IMR-90 (cell line): ENCODE results near the gene PLEKHG5. TPM values are rescaled to one million over a fixed set of nuclear protein-coding genes. Genes with fewer than 3 reads are reported as not detected.

Experiments
- ATAC-seq: fragments of 200-7000 bp; cut with Tn5 transposase; 2 replicates; pipeline ENCODE4 v1.9.1; 2020; ENCODE audit warnings: low read depth, mild to moderate bottlenecking, moderate library complexity
- BruUV-seq: library from RNA; stranded (reverse); fragments of 400-500 nt; replicated peaks from 2 replicates; lab custom pipeline; 2021; lab: Mats Ljungman, UMichigan
- CTCF ChIA-PET: fragments of 300-600 bp; formaldehyde crosslinking; extraction: SDS; loops from one replicate; lab custom pipeline; 2021; ENCODE audit warnings: antibody characterized with exemption; lab: Yijun Ruan, JAX
- POLR2A ChIA-PET: fragments of 300-600 bp; sonication (Branson Sonifier 250); formaldehyde crosslinking; loops from one replicate; lab custom pipeline; 2022; ENCODE audit warnings: antibody characterized with exemption; ENCODE audit not compliant: unreplicated experiment; lab: Charles Lee
- DNase-seq: peaks from one replicate; pipeline ENCODE4 v3.0.0; 2013
- H2AFZ ChIP-seq: replicated peaks from 2 replicates; pipeline ENCODE3; 2013; ENCODE audit warnings: low read length, mild to moderate bottlenecking; ENCODE audit not compliant: poor library complexity
- H2AK5ac ChIP-seq: 2 replicates; pipeline ENCODE4 v1.6.1; 2013; ENCODE audit warnings: low read depth, low read length, inconsistent platforms
- H2AK9ac ChIP-seq: replicated peaks from 2 replicates; pipeline ENCODE3; 2013; ENCODE audit warnings: mild to moderate bottlenecking, low read depth, low read length, moderate library complexity; ENCODE audit not compliant: poor library complexity
- H2BK120ac ChIP-seq: 2 replicates; pipeline ENCODE4 v1.6.1; 2013; ENCODE audit warnings: low read depth, low read length, inconsistent platforms
- H2BK15ac ChIP-seq: 3 replicates; pipeline ENCODE4 v1.6.1; 2013; ENCODE audit warnings: low read depth, low read length, inconsistent platforms
- H2BK20ac ChIP-seq: 2 replicates; pipeline ENCODE4 v1.6.1; 2013; ENCODE audit warnings: low read depth, mild to moderate bottlenecking, inconsistent platforms, low read length, moderate library complexity
- H2BK5ac ChIP-seq: 2 replicates; pipeline ENCODE4 v1.6.1; 2013; ENCODE audit warnings: mild to moderate bottlenecking, low read depth, low read length, inconsistent platforms; ENCODE audit not compliant: poor library complexity, severe bottlenecking
- H3K14ac ChIP-seq: replicated peaks from 2 replicates; pipeline ENCODE4 v1.6.1; 2013; ENCODE audit warnings: low read depth, low read length, inconsistent platforms
- H3K18ac ChIP-seq: 2 replicates; pipeline ENCODE4 v1.6.1; 2013; ENCODE audit warnings: low read depth, low read length, control low read depth
- H3K23ac ChIP-seq: 2 replicates; pipeline ENCODE4 v1.6.1; 2013; ENCODE audit warnings: low read depth, low read length, inconsistent platforms
- H3K27ac ChIP-seq: 2 replicates; pipeline ENCODE4 v1.5.1; 2013; ENCODE audit warnings: mild to moderate bottlenecking, control low read depth, low read length; ENCODE audit not compliant: insufficient read depth
- H3K27me3 ChIP-seq: 2 replicates; pipeline ENCODE4 v1.6.1; 2013; ENCODE audit warnings: low read length; ENCODE audit not compliant: control insufficient read depth, insufficient read depth
- H3K36me3 ChIP-seq: 2 replicates; pipeline ENCODE4 v1.6.1; 2013; ENCODE audit warnings: low read length, mixed read lengths; ENCODE audit not compliant: control insufficient read depth, insufficient read depth
- H3K4ac ChIP-seq: 2 replicates; pipeline ENCODE4 v1.6.1; 2013; ENCODE audit warnings: low read depth, low read length, inconsistent platforms
- H3K4me1 ChIP-seq: 2 replicates; pipeline ENCODE4 v1.6.1; 2013; ENCODE audit warnings: low read length, mixed read lengths; ENCODE audit not compliant: control insufficient read depth, insufficient read depth
- H3K4me2 ChIP-seq: 2 replicates; pipeline ENCODE4 v1.6.1; 2013; ENCODE audit warnings: low read depth, mild to moderate bottlenecking, control low read depth, low read length, moderate library complexity
- H3K4me3 ChIP-seq: 2 replicates; pipeline ENCODE4 v1.5.1; 2013; ENCODE audit warnings: low read depth, mild to moderate bottlenecking, control low read depth, low read length, moderate library complexity; ENCODE audit not compliant: insufficient read depth
- H3K56ac ChIP-seq: 2 replicates; pipeline ENCODE4 v1.6.1; 2013; ENCODE audit warnings: low read length, inconsistent platforms; ENCODE audit not compliant: insufficient read depth; ENCODE audit errors: extremely low read depth
- H3K79me1 ChIP-seq, 2 experiments: 2 replicates each; pipeline ENCODE4 v1.6.1; 2013; ENCODE audit warnings: low read length in 2 of 2, inconsistent platforms in 1 of 2, low read depth in 1 of 2
- H3K9ac ChIP-seq: 2 replicates; pipeline ENCODE4 v1.6.1; 2013; ENCODE audit warnings: low read depth, low read length, control low read depth
- H3K9me1 ChIP-seq: 2 replicates; pipeline ENCODE4 v1.6.1; 2013; ENCODE audit warnings: low read length, inconsistent platforms; ENCODE audit not compliant: insufficient read depth
- H3K9me3 ChIP-seq: 2 replicates; pipeline ENCODE4 v1.6.1; 2013; ENCODE audit warnings: low read length; ENCODE audit not compliant: control insufficient read depth, insufficient read depth
- H4K20me1 ChIP-seq: 2 replicates; pipeline ENCODE4 v1.6.1; 2013; ENCODE audit warnings: low read length, inconsistent platforms; ENCODE audit not compliant: insufficient read depth
- H4K5ac ChIP-seq: 2 replicates; pipeline ENCODE4 v1.6.1; 2013; ENCODE audit warnings: mild to moderate bottlenecking, low read depth, low read length, control low read depth
- H4K8ac ChIP-seq, 2 experiments: 2 replicates each; pipeline ENCODE4 v1.6.1; 2013; ENCODE audit warnings: low read depth in 2 of 2, low read length in 2 of 2, control low read depth in 1 of 2, inconsistent platforms in 1 of 2
- H4K91ac ChIP-seq: 2 replicates; pipeline ENCODE4 v1.6.1; 2013; ENCODE audit warnings: low read depth, low read length, inconsistent platforms; ENCODE audit not compliant: insufficient read depth
- MAZ ChIP-seq: IDR thresholded peaks from 2 replicates; pipeline ENCODE4 v1.6.1; 2012; ENCODE audit warnings: low read depth, mild to moderate bottlenecking, low read length, improper control_type of control experiment, moderate library complexity, borderline replicate concordance
- WGBS, 2 experiments: methylation state at CpG; one replicate each; pipeline versions ENCODE4 v1.1.5 to v1.1.7; 2013; ENCODE audit warnings: missing lambda C conversion rate in 2 of 2; ENCODE audit not compliant: insufficient read length in 1 of 2; ENCODE audit errors: extremely low coverage in 2 of 2; 5-methylcytosine and 5-hydroxymethylcytosine counted together
- dilution Hi-C: fragments of 300-500 bp; cut with HindIII; formaldehyde crosslinking; loops from one replicate; pipeline ENCODE4 v1.14.3; 2018; ENCODE audit warnings: low sequenced_read_pairs; ENCODE audit not compliant: unreplicated experiment
- in situ Hi-C: fragments of 300-500 bp; cut with MboI; formaldehyde crosslinking; loops from 3 replicates; pipeline ENCODE4 v1.14.3; 2019; ENCODE audit warnings: low sequenced_read_pairs, inconsistent platforms, mixed read lengths
- intact Hi-C: fragments of 100-400 bp; cut with micrococcal nuclease; formaldehyde crosslinking; loops from 2 replicates; pipeline ENCODE4 v1.10.0; 2022
- polyA plus RNA-seq, 3 experiments: library from polyadenylated mRNA; depleted of rRNA; stranded (reverse); fragments of >200 nt; gene quantifications; 2 replicates each; pipeline ENCODE4 v1.2.3, GENCODE V29; 2012; ENCODE audit warnings: low replicate concordance in 1 of 3
- total RNA-seq: library from RNA; depleted of rRNA; stranded (reverse); fragments of >200 nt; gene quantifications from 2 replicates; pipeline ENCODE4 v1.2.3, GENCODE V29; 2012

Gene PLEKHG5
- total and polyA plus RNA-seq, 2 of the 4 experiments (the other 2 are of a cell fraction): 4.8 to 11.6 TPM

DNA sequence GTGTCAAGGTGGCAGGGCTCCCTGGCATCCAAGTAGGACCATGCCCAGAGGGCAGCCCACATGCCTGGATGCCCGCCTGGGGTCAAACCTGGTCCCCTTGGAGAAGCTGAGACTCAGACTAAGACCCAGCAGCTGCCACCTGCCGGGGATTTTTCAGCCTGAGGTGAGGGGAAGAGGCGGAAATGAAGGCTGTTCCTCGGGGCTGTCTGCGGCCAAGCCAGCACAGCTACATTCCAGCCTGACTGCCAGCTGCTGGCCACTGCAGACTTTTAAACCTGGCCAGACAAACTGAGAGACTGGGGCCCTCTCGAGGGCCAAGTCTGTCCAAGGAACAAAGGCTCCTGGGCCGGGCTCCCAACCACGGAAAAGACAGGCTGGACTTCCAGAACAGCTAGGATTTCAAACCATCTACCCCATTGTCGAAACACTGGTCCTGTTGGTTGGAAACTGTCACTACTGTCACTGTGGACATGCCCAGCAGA is 21.9 kb upstream of the PLEKHG5 start:
- no peaks in the 10 kb centered on the region; the same call in 1 of the 2 replicates for H3K27me3 ChIP-seq
- no peak overlapping the region for H4K5ac ChIP-seq
- no peak overlapping the region for H3K4me2 ChIP-seq
- ChIA-PET POLR2A (no interaction called here), CTCF (interaction anchor here (1.7 kb wide), 1 partner anchor 10 kb away, joined by 6 read pairs; no protein-coding TSS in a partner anchor)
- no peak overlapping the region; the same call in 2 of the 3 replicates for H2BK15ac ChIP-seq
- H2BK20ac ChIP-seq: no peak overlapping the region
- no peak for DNase-seq
- no TSS peak for BruUV-seq
- in situ Hi-C loops: no loop called here
- 80% methylated on average over 6 of the region's 9 CpGs; no CpG with 5 or more reads in 1 of the 2 experiments for WGBS, 2 experiments
- no peak overlapping the region for H3K18ac ChIP-seq
- H2BK120ac ChIP-seq: no peak overlapping the region
- no peak overlapping the region for H3K56ac ChIP-seq
- no peak overlapping the region for H3K9ac ChIP-seq
- no peak overlapping the region for H3K4me3 ChIP-seq
- peaks cover 6% of the 10 kb centered on the region; the same call in 1 of the 2 replicates for H3K9me1 ChIP-seq
- no peaks in the 10 kb centered on the region for H4K20me1 ChIP-seq
- H2AFZ ChIP-seq: peak overlapping the region; percentile 13
- H4K91ac ChIP-seq: no peak overlapping the region
- TF ChIP-seq MAZ: no peak
- H3K23ac ChIP-seq: no peak overlapping the region
- H2BK5ac ChIP-seq: no peak overlapping the region
- H3K14ac ChIP-seq: no peak overlapping the region
- dilution Hi-C loops: no loop called here
- ATAC-seq: no peak
- H3K4ac ChIP-seq: no peak overlapping the region
- H2AK9ac ChIP-seq: no peak overlapping the region
- no peaks in the 10 kb centered on the region for H3K36me3 ChIP-seq
- intact Hi-C loops: no loop called here
- no peak overlapping the region for H2AK5ac ChIP-seq
- H3K9me3 ChIP-seq: no peaks in the 10 kb centered on the region
- no peak overlapping the region for H3K27ac ChIP-seq
- no peaks in the 10 kb centered on the region for H3K79me1 ChIP-seq
- no peak overlapping the region for H4K8ac ChIP-seq
- peaks cover 6% of the 10 kb centered on the region for H3K4me1 ChIP-seq
